HEK293 (cell line): ENCODE measurements around the gene TMEM79.

Experiments used
- CTCF ChIA-PET: fragments of 350-600 bp; formaldehyde crosslinking; extraction: SDS; loops from one replicate; lab custom pipeline; 2021; ENCODE audit warnings: antibody characterized with exemption; lab: Yijun Ruan, JAX
- POLR2A ChIA-PET: fragments of 300-600 bp; formaldehyde crosslinking; extraction: SDS; loops from one replicate; lab custom pipeline; 2020; ENCODE audit warnings: antibody characterized with exemption, inconsistent platforms; lab: Yijun Ruan, JAX
- H3K27ac ChIP-seq: fragments of 200-500 bp; sonication (Bioruptor generic); 2 replicates; pipeline ENCODE4 v1.5.1; 2014; ENCODE audit warnings: low read depth, low read length, control low read depth, inconsistent platforms; ENCODE audit errors: extremely low read depth
- H3K36me3 ChIP-seq, 2 experiments: fragments of 200-500 bp in 1 of 2; sonication (Bioruptor generic) in 1 of 2; 1 replicate in 1 of 2; 2 replicates in 1 of 2; pipeline ENCODE4 v1.5.1; 2014 to 2017; ENCODE audit warnings: inconsistent platforms in 2 of 2, low read length in 2 of 2; ENCODE audit not compliant: control insufficient read depth in 2 of 2, insufficient read depth in 1 of 2
- H3K4me1 ChIP-seq: fragments of 200-500 bp; sonication (Bioruptor generic); 2 replicates; pipeline ENCODE4 v1.5.1; 2014; ENCODE audit warnings: mild to moderate bottlenecking, low read length, inconsistent platforms; ENCODE audit not compliant: control insufficient read depth, insufficient read depth
- H3K4me3 ChIP-seq: 2 replicates; pipeline ENCODE4 v1.5.1; 2011; ENCODE audit warnings: low read depth, mild to moderate bottlenecking, control low read depth, low read length, moderate library complexity
- H3K9me3 ChIP-seq: fragments of 200-500 bp; sonication (Bioruptor generic); 2 replicates; pipeline ENCODE4 v1.5.1; 2014; ENCODE audit warnings: low read depth, low read length, inconsistent platforms; ENCODE audit not compliant: control insufficient read depth, insufficient read depth
- OVOL3 ChIP-seq: fragments of 450-650 bp; formaldehyde crosslinking; IDR thresholded peaks from 2 replicates; pipeline ENCODE4 v1.5.1; 2016; ENCODE audit warnings: missing biosample characterization, missing genetic modification characterization
- SALL2 ChIP-seq: fragments of 450-650 bp; formaldehyde crosslinking; IDR thresholded peaks from 2 replicates; pipeline ENCODE4 v1.5.0; 2017; ENCODE audit warnings: missing biosample characterization, mild to moderate bottlenecking, missing genetic modification characterization, borderline replicate concordance
- ZBTB6 ChIP-seq: fragments of 450-650 bp; formaldehyde crosslinking; IDR thresholded peaks from 2 replicates; pipeline ENCODE4 v1.5.1; 2017; ENCODE audit warnings: missing biosample characterization, missing genetic modification characterization
- ZEB2 ChIP-seq: fragments of 450-650 bp; formaldehyde crosslinking; IDR thresholded peaks from 2 replicates; pipeline ENCODE4 v1.5.1; 2016; ENCODE audit warnings: missing biosample characterization, missing genetic modification characterization
- ZFP37 ChIP-seq: fragments of 450-650 bp; formaldehyde crosslinking; IDR thresholded peaks from 2 replicates; pipeline ENCODE4 v1.5.1; 2016; ENCODE audit warnings: missing biosample characterization, missing genetic modification characterization
- ZNF10 ChIP-seq: fragments of 450-650 bp; formaldehyde crosslinking; IDR thresholded peaks from 2 replicates; pipeline ENCODE4 v1.5.1; 2017; ENCODE audit warnings: missing biosample characterization, missing genetic modification characterization
- ZNF112 ChIP-seq: fragments of 450-650 bp; formaldehyde crosslinking; IDR thresholded peaks from 2 replicates; pipeline ENCODE4 v1.5.0; 2017; ENCODE audit warnings: missing biosample characterization, missing genetic modification characterization
- ZNF121 ChIP-seq: fragments of 450-650 bp; formaldehyde crosslinking; IDR thresholded peaks from 2 replicates; pipeline ENCODE4 v1.5.1; 2016; ENCODE audit warnings: missing biosample characterization, missing genetic modification characterization
- ZNF138 ChIP-seq: fragments of 450-650 bp; formaldehyde crosslinking; IDR thresholded peaks from 2 replicates; pipeline ENCODE4 v1.5.1; 2016; ENCODE audit warnings: missing biosample characterization, missing genetic modification characterization, borderline replicate concordance
- ZNF239 ChIP-seq: fragments of 450-650 bp; formaldehyde crosslinking; IDR thresholded peaks from 2 replicates; pipeline ENCODE4 v1.5.1; 2016; ENCODE audit warnings: missing biosample characterization, missing genetic modification characterization
- ZNF26 ChIP-seq: fragments of 450-650 bp; formaldehyde crosslinking; IDR thresholded peaks from 2 replicates; pipeline ENCODE4 v1.5.1; 2016; ENCODE audit warnings: missing biosample characterization, missing genetic modification characterization
- ZNF48 ChIP-seq: fragments of 450-650 bp; formaldehyde crosslinking; IDR thresholded peaks from 2 replicates; pipeline ENCODE4 v1.5.1; 2016; ENCODE audit warnings: missing biosample characterization, missing genetic modification characterization
- ZNF549 ChIP-seq: fragments of 450-650 bp; IDR thresholded peaks from 2 replicates; pipeline ENCODE4 v1.5.1; 2018; ENCODE audit warnings: missing biosample characterization, missing genetic modification characterization, mild to moderate bottlenecking, inconsistent platforms, moderate library complexity
- ZNF610 ChIP-seq: fragments of 450-650 bp; formaldehyde crosslinking; IDR thresholded peaks from 2 replicates; pipeline ENCODE4 v1.5.1; 2016; ENCODE audit warnings: missing biosample characterization, missing genetic modification characterization, borderline replicate concordance
- ZNF670 ChIP-seq: fragments of 450-650 bp; formaldehyde crosslinking; IDR thresholded peaks from 2 replicates; pipeline ENCODE4 v1.5.1; 2016; ENCODE audit warnings: missing biosample characterization, missing genetic modification characterization, low read depth
- ZNF701 ChIP-seq: fragments of 450-650 bp; formaldehyde crosslinking; IDR thresholded peaks from 2 replicates; pipeline ENCODE4 v1.5.1; 2016; ENCODE audit warnings: missing biosample characterization, missing genetic modification characterization
- TF ChIP-seq, protein P1 (sequence below): fragments of 450-650 bp; formaldehyde crosslinking; IDR thresholded peaks from 2 replicates; pipeline ENCODE4 v1.5.1; 2016; ENCODE audit warnings: missing biosample characterization, missing genetic modification characterization
- TF ChIP-seq, protein P2 (sequence below): fragments of 450-650 bp; IDR thresholded peaks from 2 replicates; pipeline ENCODE4 v1.5.1; 2018; ENCODE audit warnings: missing biosample characterization, missing genetic modification characterization

The TMEM79 gene

GRCh38 chr1:156268336-156268735, 15.8 kb upstream of the TMEM79 start:
- ChIA-PET CTCF (interaction anchor here (0.7 to 1.0 kb wide), 3 partner anchors 9 to 123 kb away, joined by 3 read pairs; no protein-coding TSS in a partner anchor), POLR2A (interaction anchor here (1.2 kb wide), 1 partner anchor 15 kb away, joined by 4 read pairs; the partner anchor contains the start of gene SMG5)
- H3K4me3 ChIP-seq, result no peak overlapping the region
- TF ChIP-seq ZNF549 (tag by site-specific recombination) (no peak), ZNF10 (tag by site-specific recombination) (no peak), ZNF26 (tag by site-specific recombination) (no peak), ZBTB6 (tag by site-specific recombination) (no peak), ZNF239 (no peak), ZNF138 (no peak), ZNF48 (tag by site-specific recombination) (no peak)
- TF ChIP-seq, protein P1, sequence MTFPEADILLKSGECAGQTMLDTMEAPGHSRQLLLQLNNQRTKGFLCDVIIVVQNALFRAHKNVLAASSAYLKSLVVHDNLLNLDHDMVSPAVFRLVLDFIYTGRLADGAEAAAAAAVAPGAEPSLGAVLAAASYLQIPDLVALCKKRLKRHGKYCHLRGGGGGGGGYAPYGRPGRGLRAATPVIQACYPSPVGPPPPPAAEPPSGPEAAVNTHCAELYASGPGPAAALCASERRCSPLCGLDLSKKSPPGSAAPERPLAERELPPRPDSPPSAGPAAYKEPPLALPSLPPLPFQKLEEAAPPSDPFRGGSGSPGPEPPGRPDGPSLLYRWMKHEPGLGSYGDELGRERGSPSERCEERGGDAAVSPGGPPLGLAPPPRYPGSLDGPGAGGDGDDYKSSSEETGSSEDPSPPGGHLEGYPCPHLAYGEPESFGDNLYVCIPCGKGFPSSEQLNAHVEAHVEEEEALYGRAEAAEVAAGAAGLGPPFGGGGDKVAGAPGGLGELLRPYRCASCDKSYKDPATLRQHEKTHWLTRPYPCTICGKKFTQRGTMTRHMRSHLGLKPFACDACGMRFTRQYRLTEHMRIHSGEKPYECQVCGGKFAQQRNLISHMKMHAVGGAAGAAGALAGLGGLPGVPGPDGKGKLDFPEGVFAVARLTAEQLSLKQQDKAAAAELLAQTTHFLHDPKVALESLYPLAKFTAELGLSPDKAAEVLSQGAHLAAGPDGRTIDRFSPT (tag by site-specific recombination), result no peak
- TF ChIP-seq, protein P2, sequence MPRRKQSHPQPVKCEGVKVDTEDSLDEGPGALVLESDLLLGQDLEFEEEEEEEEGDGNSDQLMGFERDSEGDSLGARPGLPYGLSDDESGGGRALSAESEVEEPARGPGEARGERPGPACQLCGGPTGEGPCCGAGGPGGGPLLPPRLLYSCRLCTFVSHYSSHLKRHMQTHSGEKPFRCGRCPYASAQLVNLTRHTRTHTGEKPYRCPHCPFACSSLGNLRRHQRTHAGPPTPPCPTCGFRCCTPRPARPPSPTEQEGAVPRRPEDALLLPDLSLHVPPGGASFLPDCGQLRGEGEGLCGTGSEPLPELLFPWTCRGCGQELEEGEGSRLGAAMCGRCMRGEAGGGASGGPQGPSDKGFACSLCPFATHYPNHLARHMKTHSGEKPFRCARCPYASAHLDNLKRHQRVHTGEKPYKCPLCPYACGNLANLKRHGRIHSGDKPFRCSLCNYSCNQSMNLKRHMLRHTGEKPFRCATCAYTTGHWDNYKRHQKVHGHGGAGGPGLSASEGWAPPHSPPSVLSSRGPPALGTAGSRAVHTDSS (tag by site-specific recombination), result no peak
- no peak overlapping the region for H3K27ac ChIP-seq
- no peaks in the 10 kb centered on the region for H3K9me3 ChIP-seq
- peaks cover 75 to 95% of the 10 kb centered on the region in 2 experiments for H3K36me3 ChIP-seq
- no peaks in the 10 kb centered on the region for H3K4me1 ChIP-seq

DNA sequence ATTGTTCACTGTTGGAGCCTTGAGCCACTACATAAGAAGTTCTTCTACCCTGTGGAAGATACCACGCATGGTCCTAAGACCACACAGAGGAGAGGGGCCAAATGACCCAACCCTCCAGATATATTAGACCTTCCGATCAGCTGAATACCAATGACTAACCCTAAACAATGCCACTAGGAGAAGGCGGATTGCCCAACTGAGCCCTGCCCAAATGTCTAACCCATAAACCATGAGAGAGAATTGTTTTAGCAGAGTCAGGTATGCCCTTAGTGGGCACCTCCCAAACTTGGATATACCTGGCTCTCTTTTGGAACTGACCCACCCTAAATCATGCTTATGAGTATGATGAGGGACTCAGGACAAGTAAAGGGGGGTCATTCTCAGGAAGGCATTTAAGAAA, 13.8 kb upstream of the TMEM79 start:
- CTCF ChIA-PET, result no interaction called here
- Histone ChIP-seq H3K9me3 (no peaks in the 10 kb centered on the region), H3K4me3 (no peak overlapping the region), H3K4me1 (no peaks in the 10 kb centered on the region), H3K27ac (no peak overlapping the region), H3K36me3 (peaks cover 73 to 97% of the 10 kb centered on the region in 2 experiments)
- TF ChIP-seq SALL2, result no peak
- TF ChIP-seq ZFP37 (tag by site-specific recombination), result no peak
- no peak for TF ChIP-seq ZEB2 (tag by site-specific recombination)
- TF ChIP-seq ZNF670 (tag by site-specific recombination), result no peak
- TF ChIP-seq ZNF121 (tag by site-specific recombination), result no peak
- TF ChIP-seq OVOL3 (tag by site-specific recombination), result no peak
- no peak for TF ChIP-seq ZNF610 (tag by site-specific recombination)
- no peak for TF ChIP-seq ZNF112 (tag by site-specific recombination)
- no peak for TF ChIP-seq ZNF701 (tag by site-specific recombination)
- POLR2A ChIA-PET, result interaction anchor here (0.7 kb wide), 1 partner anchor 12 kb away, joined by 3 read pairs; the partner anchor contains the start of gene SMG5
